HG03097 (cell line): ENCODE results near the gene PIK3R4.

Source experiments
- ATAC-seq: cut with Tn5 transposase; IDR thresholded peaks from one replicate; pipeline ENCODE4 v1.9.1; 2021; ENCODE audit not compliant: unreplicated experiment, low FRiP score

PIK3R4 gene

GRCh38 chr3:130746246-130747039 is at the start of gene PIK3R4:
Gene PIK3R4 (minus strand): TSS chr3:130746829. CDS start chr3:130745218, 1,611 bp downstream.
- peak; percentile 87 for ATAC-seq

DNA sequence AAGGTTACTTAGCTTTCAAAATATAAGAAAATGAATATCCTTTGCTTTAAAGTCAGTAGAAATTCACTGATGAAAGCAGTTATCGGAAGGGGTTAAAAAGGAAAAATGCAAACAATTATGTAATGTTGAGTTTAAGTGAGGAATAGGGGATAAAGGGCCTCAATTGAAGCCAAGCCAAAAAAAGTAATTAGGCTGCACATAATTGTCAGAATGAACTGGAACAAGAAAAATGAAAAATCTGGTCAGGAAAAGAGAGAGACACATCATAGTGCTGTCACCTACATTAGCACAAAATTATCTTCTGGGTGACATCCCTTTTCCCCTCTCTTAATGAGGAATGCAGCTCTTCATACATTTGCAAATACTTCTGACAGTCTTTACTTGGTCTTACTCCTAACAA is 48.8 kb upstream of the PIK3R4 start:
- ATAC-seq: no peak

GRCh38 chr3:130792246-130792645 is 45.6 kb upstream of the PIK3R4 start:
- no peak for ATAC-seq

DNA sequence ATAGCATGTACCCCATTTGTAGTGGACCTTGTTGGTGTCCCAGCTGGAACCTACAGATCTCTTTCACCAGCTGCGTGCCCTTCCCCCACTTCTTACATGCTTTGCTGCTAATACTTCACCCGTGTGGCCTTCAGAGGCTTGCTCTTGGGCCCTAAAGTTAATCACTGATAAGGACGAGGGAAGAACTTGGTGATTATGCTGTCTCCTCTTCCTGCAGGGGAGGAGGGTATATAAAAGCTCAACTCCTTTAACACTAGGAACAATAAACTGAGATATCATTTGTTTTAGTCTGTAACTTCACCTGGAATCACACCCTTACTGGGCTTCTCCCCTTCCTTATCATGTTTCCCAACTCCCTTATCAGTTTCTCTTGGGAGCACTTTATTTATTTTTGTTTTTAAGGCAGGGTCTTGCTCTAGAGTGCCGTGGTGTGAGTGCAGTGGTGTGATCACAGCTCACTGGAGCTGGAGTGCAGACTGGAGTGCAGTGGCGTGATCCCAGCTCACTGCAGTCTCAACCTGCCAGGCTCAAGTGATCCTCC is 43.2 kb upstream of the PIK3R4 start:
- no peak for ATAC-seq

DNA sequence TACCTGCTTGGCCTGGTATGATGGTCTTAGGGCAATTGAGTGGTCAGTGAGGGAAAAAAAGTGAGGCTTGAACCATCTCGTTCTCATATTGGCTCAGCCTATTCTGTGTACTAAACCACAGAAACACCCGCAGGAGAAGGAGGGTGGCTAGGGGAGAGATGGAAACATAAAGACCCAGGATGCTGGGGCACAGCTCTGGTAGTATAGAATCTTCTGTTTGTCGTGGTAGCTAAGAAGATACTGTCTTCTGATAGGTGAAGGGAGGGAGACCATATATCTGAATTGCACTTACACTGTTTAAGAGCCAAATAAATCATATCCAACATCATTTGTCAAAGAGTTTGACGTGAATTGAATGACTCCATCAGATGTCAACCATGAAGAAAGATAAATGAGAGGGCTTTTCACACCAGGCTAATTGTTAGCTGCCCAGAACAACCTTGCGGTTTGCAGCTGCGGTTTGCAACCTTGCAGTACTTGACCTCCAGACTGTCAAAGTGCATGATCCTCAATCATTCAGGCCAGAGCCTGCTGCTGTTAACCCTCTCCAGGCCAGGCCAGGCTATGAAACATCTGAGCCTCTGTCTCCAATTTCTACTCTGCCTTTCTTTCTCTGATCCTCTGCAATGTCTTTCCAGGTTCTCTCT is 40.9 kb upstream of the PIK3R4 start:
- ATAC-seq: no peak

DNA sequence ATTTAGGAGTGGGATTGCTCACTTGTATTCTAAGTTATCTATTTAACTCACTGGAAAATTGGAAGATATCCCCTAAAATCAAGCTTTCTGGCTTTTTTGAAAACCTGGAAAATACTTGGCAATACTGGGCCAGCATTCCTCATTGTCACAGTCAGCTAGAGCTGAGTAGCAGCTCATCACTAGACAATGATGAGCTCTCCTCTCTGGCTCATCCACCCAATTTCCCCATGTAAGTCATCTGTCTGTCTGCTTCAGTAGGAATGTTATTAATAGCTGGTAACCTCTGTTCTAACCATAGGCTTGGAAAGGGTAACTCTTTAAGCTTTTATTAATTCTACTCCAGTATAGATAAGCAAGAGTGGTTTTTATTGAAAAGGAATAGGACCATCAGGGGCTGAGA is 39.7 kb upstream of the PIK3R4 start:
- ATAC-seq: no peak

- no peak for ATAC-seq
Measured at GRCh38 chr3:130783629-130784028, 37.0 kb upstream of the PIK3R4 start.

DNA sequence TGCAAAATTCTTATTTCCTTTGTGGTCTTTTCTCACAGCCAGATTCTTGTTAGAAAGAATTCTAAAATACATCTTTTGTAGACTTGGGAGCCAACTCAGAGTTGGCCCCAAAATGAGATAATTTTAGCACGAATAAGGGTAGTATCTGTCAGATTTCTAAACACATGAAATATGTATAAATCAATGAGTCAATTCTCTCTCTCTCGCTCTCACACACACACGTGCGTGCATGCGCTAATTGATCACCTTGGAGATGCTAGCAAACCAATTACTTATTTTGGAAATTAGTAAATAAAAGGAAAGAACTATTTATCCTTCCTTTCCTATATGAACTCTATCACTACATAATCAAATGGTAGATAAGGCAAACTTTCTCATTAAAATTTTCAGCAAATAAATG is 32.9 kb upstream of the PIK3R4 start:
- ATAC-seq: no peak

DNA sequence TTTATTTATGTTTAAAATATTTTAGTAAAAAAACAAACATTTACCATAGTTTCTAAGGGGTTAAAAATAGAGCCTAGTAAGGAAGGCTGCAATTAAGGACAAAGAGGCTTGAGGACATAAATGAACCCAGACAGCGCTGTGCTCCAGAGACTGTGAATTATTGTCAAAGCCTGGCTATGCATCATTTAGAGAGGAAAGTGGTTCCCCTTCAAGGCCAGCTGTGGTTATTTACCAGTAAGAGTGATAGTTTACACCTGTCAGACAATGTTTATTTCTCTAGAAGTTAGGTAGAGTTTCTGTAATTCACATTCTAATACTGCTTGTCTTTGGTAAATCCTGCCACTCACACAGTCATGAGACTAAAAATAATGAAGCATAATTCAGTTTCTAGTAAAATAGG is 32.4 kb upstream of the PIK3R4 start:
- peak; percentile 89 for ATAC-seq

- ATAC-seq: no peak
Measured at GRCh38 chr3:130773366-130773765, 26.7 kb upstream of the PIK3R4 start.

DNA sequence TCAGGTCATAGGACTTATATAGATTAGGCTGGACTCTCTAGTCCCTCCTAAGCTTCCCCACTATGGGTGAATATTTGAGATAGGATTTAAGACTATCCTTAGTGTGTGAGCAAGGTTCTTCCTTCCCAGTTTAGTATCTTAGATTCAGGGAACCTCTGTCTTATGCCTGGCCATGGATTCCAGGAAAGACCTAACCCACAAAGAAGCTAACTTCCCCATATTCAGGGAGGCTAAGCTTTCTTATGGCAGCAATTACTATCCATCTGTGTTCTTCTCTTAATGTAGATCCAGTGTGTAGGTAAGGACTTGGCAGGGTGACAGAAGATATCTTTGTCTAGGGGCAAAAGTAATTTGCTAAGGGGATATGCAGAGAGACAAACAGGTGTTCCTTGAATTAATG is 25.5 kb upstream of the PIK3R4 start:
- no peak for ATAC-seq

- no peak for ATAC-seq
Measured at GRCh38 chr3:130770644-130771043, 24.0 kb upstream of the PIK3R4 start.

GRCh38 chr3:130761730-130762311 is 15.2 kb upstream of the PIK3R4 start:
- no peak for ATAC-seq

DNA sequence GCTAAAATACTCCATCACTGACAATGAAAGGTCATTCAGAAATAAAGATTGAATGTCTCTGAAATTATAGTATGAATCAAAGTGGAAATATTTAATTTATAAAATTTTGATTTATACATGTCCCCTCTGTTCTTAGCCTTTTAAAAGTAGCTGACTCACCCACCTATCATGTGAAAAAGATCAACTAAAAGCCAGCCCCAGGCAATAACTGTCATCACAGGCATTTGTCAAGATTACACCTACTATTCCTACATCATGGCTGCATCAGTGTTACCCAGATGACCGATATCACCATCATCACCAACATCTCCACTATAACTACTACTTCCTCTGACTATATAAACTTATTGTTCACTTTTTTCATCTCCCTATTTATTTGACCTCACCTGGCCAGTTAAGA is 14.3 kb upstream of the PIK3R4 start:
- no peak for ATAC-seq

- ATAC-seq: no peak
Measured at GRCh38 chr3:130759692-130760338, 13.2 kb upstream of the PIK3R4 start.

DNA sequence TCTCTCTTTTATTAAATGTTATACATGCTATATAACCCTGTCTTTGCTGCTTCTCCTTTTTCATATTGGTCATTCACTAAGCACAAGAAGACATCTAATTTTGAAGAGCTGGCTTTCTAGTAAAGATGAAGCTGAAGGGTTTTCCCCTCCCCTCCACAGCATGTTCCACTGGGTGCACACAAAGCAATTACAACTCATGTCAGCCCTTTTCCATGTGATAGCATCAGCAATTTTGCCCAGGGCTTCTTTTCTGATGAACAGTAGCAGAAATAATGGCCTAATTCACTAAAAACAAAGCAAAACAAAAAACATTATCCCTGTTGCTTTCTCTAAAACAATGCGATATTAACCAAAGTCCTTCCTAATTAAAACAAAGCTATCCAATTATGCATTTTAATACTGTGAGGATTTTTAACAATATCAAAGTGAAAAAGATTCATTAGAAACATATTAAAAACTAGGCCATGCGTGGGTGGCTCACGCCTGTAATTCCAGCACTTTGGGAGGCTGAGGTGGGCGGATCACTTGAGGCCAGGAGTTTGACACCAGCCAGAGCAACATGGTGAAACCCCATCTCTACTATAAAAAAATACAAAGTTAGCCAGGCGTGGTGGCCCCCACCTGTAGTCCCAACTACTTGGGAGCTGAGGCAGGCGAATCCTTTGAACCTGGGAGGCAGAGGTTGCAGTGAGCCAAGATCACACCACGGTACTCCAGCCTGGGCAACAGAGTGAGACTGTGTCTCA is 12.2 kb upstream of the PIK3R4 start:
- ATAC-seq: no peak

DNA sequence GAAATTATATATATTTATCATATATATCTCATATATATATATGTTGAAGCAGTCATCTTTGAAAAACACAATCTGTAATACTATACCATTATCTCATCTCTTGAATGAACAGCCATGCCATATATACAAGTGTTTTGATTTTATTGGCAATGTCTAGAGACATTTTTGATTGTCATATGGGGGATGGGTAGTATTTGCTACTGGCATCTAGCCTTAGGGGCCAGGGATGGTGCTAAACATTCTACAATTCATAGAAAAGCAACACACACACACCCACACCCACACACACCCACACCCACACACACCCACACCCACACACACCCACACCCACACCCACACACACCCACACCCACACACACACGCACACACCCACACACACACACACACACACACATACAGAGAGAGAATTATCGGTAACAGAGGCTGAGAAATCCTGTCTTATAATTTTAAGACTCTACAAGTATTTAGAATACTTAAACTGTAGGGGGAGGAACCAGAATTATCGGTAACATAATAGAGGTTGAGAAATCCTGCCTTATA is 11.1 kb upstream of the PIK3R4 start:
- ATAC-seq: no peak

- no peak for ATAC-seq
Measured at GRCh38 chr3:130755666-130756065, 9.0 kb upstream of the PIK3R4 start.

DNA sequence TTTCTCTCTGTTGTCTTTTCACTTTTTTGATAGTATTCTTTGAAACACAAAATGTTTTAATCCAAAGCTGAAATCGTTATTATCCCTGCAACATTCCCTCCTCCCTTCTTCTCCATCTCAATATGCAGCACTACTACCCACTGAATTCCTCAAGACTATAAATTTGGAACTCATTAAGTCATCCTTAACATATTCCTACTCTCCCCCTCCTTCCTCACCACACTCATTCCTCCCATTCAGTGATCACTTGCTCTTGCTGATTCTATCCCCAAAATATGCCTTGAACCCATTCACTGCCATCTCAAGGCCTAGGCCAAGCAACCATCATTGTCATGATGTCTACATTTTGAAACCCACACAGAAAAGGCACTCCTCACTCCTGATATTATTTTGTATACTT is 2.4 kb upstream of the PIK3R4 start:
- ATAC-seq: no peak

- ATAC-seq: no peak
Measured at GRCh38 chr3:130748467-130748861, 1.8 kb upstream of the PIK3R4 start.
